ENCODE results near the gene GJC1. TPM values are rescaled to one million over a fixed set of nuclear protein-coding genes. Genes with fewer than 3 reads are reported as not detected.
"Not testable (repeated sequence)": the region's sequence is repeated elsewhere in the genome, so short reads cannot be mapped to it uniquely, and the experiment has no call there.

Gene GJC1
- total RNA-seq, 1 experiment from 2014 or later: 19.5 TPM

- no peak for DNase-seq (ENCODE audit: low read depth)
These were observed 69.4 kb downstream of the GJC1 start for GRCh38 chr17:44760474-44761308.

GRCh38 chr17:44759916-44760243 lies 70.2 kb downstream of the GJC1 start:
- no peak for DNase-seq (ENCODE audit: low read depth)

DNA sequence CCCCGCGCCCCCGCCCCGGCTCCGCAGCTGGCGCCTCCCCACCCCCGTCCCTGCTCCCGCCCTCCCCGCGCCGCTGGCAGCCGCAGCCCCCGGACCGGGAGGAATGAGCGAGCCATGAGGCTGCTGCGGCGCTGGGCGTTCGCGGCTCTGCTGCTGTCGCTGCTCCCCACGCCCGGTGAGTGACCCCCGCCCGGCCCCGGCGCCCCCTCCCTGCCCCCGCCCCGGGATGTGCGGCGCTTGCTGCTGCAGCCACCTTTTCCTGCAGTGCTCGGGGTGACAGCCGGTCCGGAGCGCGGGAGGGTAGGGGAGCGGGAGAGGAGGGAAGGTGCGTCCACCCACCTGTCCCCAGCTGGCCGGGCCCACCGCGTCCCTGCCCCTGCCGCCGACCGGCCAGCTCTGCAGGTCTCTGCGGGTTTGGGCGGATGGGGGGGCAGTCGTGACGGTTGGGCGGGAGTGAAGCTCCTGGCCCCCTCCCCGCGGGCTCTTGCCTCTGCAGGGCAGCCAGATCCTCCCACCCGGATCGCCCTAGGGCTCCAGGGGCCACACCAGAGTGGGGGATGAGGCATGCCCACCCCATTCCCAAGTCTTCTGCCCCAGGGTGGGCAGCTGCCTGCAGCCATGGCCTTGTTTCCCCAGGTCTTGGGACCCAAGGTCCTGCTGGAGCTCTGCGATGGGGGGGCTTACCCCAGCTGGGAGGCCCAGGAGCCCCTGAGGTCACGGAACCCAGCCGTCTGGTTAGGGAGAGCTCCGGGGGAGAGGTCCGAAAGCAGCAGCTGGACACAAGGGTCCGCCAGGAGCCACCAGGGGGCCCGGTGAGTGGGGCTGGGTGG lies 70.8 kb downstream of the GJC1 start:
- DNase-seq (ENCODE audit: low read depth): no peak

GRCh38 chr17:44758414-44759085 lies 71.5 kb downstream of the GJC1 start, which contains the start of gene ADAM11:
Gene ADAM11, plus strand, starts transcription at chr17:44758988. Its CDS starts 212 bp downstream, at chr17:44759200.
- DNase-seq (ENCODE audit: low read depth): no peak

DNA sequence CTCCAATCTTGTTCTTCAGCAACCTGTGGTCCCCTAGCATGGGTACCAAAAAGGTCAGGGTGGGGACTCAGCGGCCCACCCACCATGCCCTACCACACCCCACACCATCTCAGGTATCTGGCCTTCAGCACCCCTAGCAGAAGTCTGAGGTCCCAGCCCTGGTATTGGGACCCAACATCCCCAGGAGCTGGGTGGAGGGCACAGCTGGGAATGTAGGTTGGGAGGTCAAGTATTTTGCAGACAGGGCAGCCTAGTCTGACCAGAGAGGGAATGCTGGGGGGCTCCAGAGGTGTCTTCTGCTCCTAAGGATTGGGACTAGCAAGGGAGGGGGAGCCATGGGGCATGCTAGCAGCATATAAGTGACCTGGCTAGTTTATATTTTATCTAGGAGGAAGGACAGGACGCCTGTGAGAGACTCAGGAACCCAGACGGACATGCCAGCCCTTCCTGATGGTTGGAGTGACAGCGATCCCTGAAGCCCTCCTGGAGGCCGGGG lies 72.1 kb downstream of the GJC1 start:
- DNase-seq (ENCODE audit: low read depth): no peak

- no peak for DNase-seq (ENCODE audit: low read depth)
These were observed 72.8 kb downstream of the GJC1 start for GRCh38 chr17:44757045-44757917.

GRCh38 chr17:44755180-44755579 lies 74.9 kb downstream of the GJC1 start:
- DNase-seq (ENCODE audit: low read depth): not testable (repeated sequence)

GRCh38 chr17:44754276-44754675 lies 75.8 kb downstream of the GJC1 start:
- peak; percentile 30 for DNase-seq (ENCODE audit: low read depth)

DNA sequence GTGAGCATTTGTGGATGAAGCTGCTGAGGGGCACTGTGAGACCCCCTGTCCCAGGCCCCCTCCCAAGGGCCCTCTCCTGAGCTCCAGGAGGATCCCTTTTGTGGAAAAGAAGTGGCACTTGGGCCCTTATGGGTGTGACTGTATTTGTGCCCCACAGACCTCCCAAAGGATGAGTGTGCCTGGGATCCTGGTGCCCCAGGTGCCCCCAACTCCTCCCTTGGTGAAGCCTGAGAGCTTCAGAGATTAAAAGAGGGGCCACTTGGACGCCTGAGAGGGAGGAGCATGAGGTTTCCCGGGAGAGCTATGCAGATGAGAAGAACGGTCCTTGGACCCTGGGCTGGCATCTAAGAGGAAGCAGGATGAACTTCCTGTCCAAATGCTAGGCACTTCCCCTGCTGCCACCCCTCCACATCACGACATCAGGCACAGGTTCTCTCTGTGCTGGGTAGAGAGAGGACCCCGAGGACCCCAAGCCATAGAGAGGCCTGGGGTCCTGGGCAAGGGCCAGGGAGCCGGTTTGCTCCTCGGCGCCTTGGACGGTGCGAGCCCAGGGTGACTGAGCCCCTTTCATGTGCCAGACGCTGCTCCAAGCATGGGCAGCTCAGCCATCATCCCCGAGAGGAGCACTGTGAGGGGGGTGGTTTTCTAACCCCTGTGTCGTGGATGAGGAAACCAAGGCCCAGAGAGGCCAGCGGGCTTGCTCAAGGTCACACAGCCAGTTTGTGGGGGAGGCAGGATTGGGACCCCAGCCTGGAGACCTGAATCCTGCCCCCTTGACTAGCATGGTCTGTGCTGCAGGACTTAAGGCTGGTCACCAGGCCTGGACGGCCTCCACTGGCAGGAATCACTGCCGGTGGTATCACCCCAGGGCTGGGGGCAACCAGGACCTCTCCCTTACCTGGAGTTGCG lies 76.9 kb downstream of the GJC1 start:
- no peak for DNase-seq (ENCODE audit: low read depth)

- no peak for DNase-seq (ENCODE audit: low read depth)
These were observed 78.3 kb downstream of the GJC1 start for GRCh38 chr17:44751806-44752205.

- DNase-seq (ENCODE audit: low read depth): no peak
These were observed 78.8 kb downstream of the GJC1 start for GRCh38 chr17:44751331-44751730.

GRCh38 chr17:44749980-44750318 lies 80.1 kb downstream of the GJC1 start:
- no peak for DNase-seq (ENCODE audit: low read depth)

- DNase-seq (ENCODE audit: low read depth): no peak
These were observed 80.8 kb downstream of the GJC1 start for GRCh38 chr17:44749076-44749979.

Other genes starting within 250 kb of the GJC1 start
- not detected in 2 replicates for gene MEIOC, start 173.8 kb downstream of the GJC1 start, total RNA-seq (2014; rRNA removed; shearing (Covaris generic))
- 23.5 and 26.1 TPM in 2 replicates for gene CCDC43, start 140.5 kb downstream of the GJC1 start, total RNA-seq (2014; rRNA removed; shearing (Covaris generic))
- gene DBF4B, start 121.6 kb downstream of the GJC1 start, total RNA-seq (2014; rRNA removed; shearing (Covaris generic)): 9.2 and 17.1 TPM in 2 replicates
- gene ADAM11, start 71.3 kb downstream of the GJC1 start, total RNA-seq (2014; rRNA removed; shearing (Covaris generic)): 0.12 TPM in 1 of 2 replicates, not detected in the other
- gene HIGD1B, start 17.6 kb upstream of the GJC1 start, total RNA-seq (2014; rRNA removed; shearing (Covaris generic)): not detected in 2 replicates
- 131 and 157 TPM in 2 replicates for gene EFTUD2, start 69.2 kb upstream of the GJC1 start, total RNA-seq (2014; rRNA removed; shearing (Covaris generic))
- gene GFAP, start 85.2 kb upstream of the GJC1 start, total RNA-seq (2014; rRNA removed; shearing (Covaris generic)): not detected in 2 replicates
- gene KIF18B, start 117.5 kb upstream of the GJC1 start, total RNA-seq (2014; rRNA removed; shearing (Covaris generic)): 4.9 and 10.6 TPM in 2 replicates
- 14.7 and 21.4 TPM in 2 replicates for gene C1QL1, start 138.0 kb upstream of the GJC1 start, total RNA-seq (2014; rRNA removed; shearing (Covaris generic))
- gene DCAKD, start 221.3 kb upstream of the GJC1 start, total RNA-seq (2014; rRNA removed; shearing (Covaris generic)): 19.2 and 22.2 TPM in 2 replicates
- gene NMT1, start 231.0 kb upstream of the GJC1 start, total RNA-seq (2014; rRNA removed; shearing (Covaris generic)): 83.4 and 95.0 TPM in 2 replicates